ENCODE data around the gene ZBTB49. TPM values are rescaled to one million over a fixed set of nuclear protein-coding genes. Genes with fewer than 3 reads are reported as not detected.

The ZBTB49 gene
- total and polyA plus RNA-seq, 2 donors (not counting 3 experiments of a cell fraction or from before 2014, with no cell fraction given): 3.8 to 5.8 TPM

GRCh38 chr4:4325321-4325720 is 35.3 kb downstream of the ZBTB49 start:
- no peaks in the 10 kb centered on the region for H3K9me1 ChIP-seq (replicated peaks; ENCODE audit: control insufficient read depth, extremely low read depth, insufficient read depth, low read length)
- H3K9me3 ChIP-seq (replicated peaks; ENCODE audit: control insufficient read depth, insufficient read depth, low read length): no peaks in the 10 kb centered on the region
- no peaks in the 10 kb centered on the region for H3K79me2 ChIP-seq (ENCODE audit: control insufficient read depth, insufficient read depth, low read length)
- TF ChIP-seq POLR2AphosphoS5 (IDR thresholded peaks at IDR 0.05; ENCODE audit: insufficient read depth, low read depth, low read length) (no peak), FOS (IDR thresholded peaks at IDR 0.05; ENCODE audit: borderline replicate concordance, insufficient read depth, low read length) (no peak), POLR2A (IDR thresholded peaks at IDR 0.05; ENCODE audit: low read depth, low read length) (no peak), MYC (IDR thresholded peaks at IDR 0.05; ENCODE audit: low read depth, low read length) (no peak), EZH2 (IDR thresholded peaks at IDR 0.05; ENCODE audit: borderline replicate concordance, low read depth, low read length, severe bottlenecking) (no peak), GATA2 (IDR thresholded peaks at IDR 0.05; ENCODE audit: insufficient read depth, insufficient read length, low read depth, low read length) (no peak), JUN (IDR thresholded peaks at IDR 0.05; ENCODE audit: borderline replicate concordance, insufficient read depth, insufficient read length, low read depth) (no peak)
- TF ChIP-seq, protein P1, sequence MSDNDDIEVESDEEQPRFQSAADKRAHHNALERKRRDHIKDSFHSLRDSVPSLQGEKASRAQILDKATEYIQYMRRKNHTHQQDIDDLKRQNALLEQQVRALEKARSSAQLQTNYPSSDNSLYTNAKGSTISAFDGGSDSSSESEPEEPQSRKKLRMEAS (IDR thresholded peaks at IDR 0.05; ENCODE audit: insufficient read depth, insufficient read length): no peak
- TF ChIP-seq, protein P2, sequence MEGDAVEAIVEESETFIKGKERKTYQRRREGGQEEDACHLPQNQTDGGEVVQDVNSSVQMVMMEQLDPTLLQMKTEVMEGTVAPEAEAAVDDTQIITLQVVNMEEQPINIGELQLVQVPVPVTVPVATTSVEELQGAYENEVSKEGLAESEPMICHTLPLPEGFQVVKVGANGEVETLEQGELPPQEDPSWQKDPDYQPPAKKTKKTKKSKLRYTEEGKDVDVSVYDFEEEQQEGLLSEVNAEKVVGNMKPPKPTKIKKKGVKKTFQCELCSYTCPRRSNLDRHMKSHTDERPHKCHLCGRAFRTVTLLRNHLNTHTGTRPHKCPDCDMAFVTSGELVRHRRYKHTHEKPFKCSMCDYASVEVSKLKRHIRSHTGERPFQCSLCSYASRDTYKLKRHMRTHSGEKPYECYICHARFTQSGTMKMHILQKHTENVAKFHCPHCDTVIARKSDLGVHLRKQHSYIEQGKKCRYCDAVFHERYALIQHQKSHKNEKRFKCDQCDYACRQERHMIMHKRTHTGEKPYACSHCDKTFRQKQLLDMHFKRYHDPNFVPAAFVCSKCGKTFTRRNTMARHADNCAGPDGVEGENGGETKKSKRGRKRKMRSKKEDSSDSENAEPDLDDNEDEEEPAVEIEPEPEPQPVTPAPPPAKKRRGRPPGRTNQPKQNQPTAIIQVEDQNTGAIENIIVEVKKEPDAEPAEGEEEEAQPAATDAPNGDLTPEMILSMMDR (IDR thresholded peaks at IDR 0.05; ENCODE audit: extremely low read depth in 1 of 2, insufficient read depth in 1 of 2, low read depth in 1 of 2, low read length in 2 of 2): no peak
- H4K20me1 ChIP-seq (replicated peaks; ENCODE audit: control insufficient read depth, extremely low read depth, insufficient read depth, low read length): no peaks in the 10 kb centered on the region
- no peak overlapping the region for H2AFZ ChIP-seq (ENCODE audit: low read depth, low read length)
- intact Hi-C loops (cut with micrococcal nuclease): no loop called here
- BruUV-seq (replicated peaks): no TSS peak
- CTCF ChIA-PET: interaction anchor here (0.7 to 2.2 kb wide), 3 partner anchors 10 to 74 kb away, joined by 3 to 10 read pairs (median 3); no protein-coding TSS in a partner anchor
- no peak overlapping the region for H3K4me2 ChIP-seq (ENCODE audit: insufficient read depth, low read length)
- POLR2A ChIA-PET: no interaction called here
- dilution Hi-C loops (cut with MboI; ENCODE audit: extremely low pct_ligation_motif_present, low sequenced_read_pairs): no loop called here
- H3K36me3 ChIP-seq (ENCODE audit: control insufficient read depth in 2 of 2, extremely low read depth in 1 of 2, insufficient read depth in 2 of 2, low read length in 2 of 2): peaks cover 0 to 12% of the 10 kb centered on the region in 2 experiments
- H3K27ac ChIP-seq (ENCODE audit: insufficient read depth, low read depth, low read length): no peak overlapping the region
- no peak for FAIRE-seq
- H3K4me3 ChIP-seq (replicated peaks in 1 of 3; ENCODE audit: insufficient read depth in 1 of 3, low read depth in 1 of 3, low read length in 3 of 3): no peak overlapping the region
- no peaks in the 10 kb centered on the region for H3K27me3 ChIP-seq (ENCODE audit: control insufficient read depth in 2 of 2, insufficient read depth in 2 of 2, low read length in 2 of 2)
- no peak overlapping the region for H3K9ac ChIP-seq (replicated peaks; ENCODE audit: extremely low read depth, insufficient read depth, low read length)
- no peak for DNase-seq (ENCODE audit: low read depth, low spot score)
- H3K4me1 ChIP-seq (ENCODE audit: control insufficient read depth, extremely low read depth, insufficient read depth, low read length): peaks cover 16% of the 10 kb centered on the region

All from endothelial cell of umbilical vein (primary cell).